Sigmoid colon (tissue), 7 donors: Measurements from ENCODE around the gene UBE2E1. TPM values are rescaled to one million over a fixed set of nuclear protein-coding genes. Genes with fewer than 3 reads are reported as not detected.

Experiments
- DNase-seq: peaks from one replicate; pipeline ENCODE4 v3.0.0-alpha.2; 2019
- H3K27ac ChIP-seq, 4 donors: fragments of 200-600 bp; sonication (generic); one replicate each; pipeline ENCODE4 v1.5.1; 2016 to 2019; ENCODE audit warnings: mild to moderate bottlenecking in 1 of 4
- H3K27me3 ChIP-seq, 3 donors: fragments of 200-600 bp; sonication (generic); one replicate each; pipeline ENCODE4 v1.5.1; 2019; ENCODE audit warnings: mild to moderate bottlenecking in 1 of 3
- H3K36me3 ChIP-seq, 4 donors: fragments of 200-600 bp; sonication (generic); one replicate each; pipeline ENCODE4 v1.5.1; 2016 to 2019
- H3K4me1 ChIP-seq, 4 donors: fragments of 200-600 bp; sonication (generic); one replicate each; pipeline ENCODE4 v1.5.1; 2017 to 2019
- H3K4me3 ChIP-seq, 4 donors: fragments of 200-600 bp; sonication (generic); one replicate each; pipeline ENCODE4 v1.5.1; 2017 to 2019; ENCODE audit warnings: mild to moderate bottlenecking in 2 of 4, moderate library complexity in 1 of 4
- H3K9me3 ChIP-seq, 4 donors: fragments of 200-600 bp in 3 of 4; sonication (generic) in 3 of 4; one replicate each; pipeline versions ENCODE4 v1.5.1 to v1.6.1; 2013 to 2019
- POLR2A ChIP-seq, 2 donors: fragments of 450-650 bp; IDR thresholded peaks; one replicate each; pipeline ENCODE4 v1.6.1; 2016; ENCODE audit warnings: antibody characterized with exemption in 2 of 2, mild to moderate bottlenecking in 2 of 2, moderate library complexity in 2 of 2
- POLR2AphosphoS5 ChIP-seq, 4 donors: sonication (generic); formaldehyde crosslinking; IDR thresholded peaks; one replicate each; pipeline ENCODE4 v1.6.1; 2017; ENCODE audit warnings: antibody characterized with exemption in 4 of 4
- WGBS, 2 donors: extraction: QIAGEN DNeasy Blood & Tissue Kit; methylation state at CpG; one replicate each; pipeline ENCODE4 v1.1.7; 2013; 5-methylcytosine and 5-hydroxymethylcytosine counted together
- intact Hi-C: fragments of 100-400 bp; cut with DNase I; formaldehyde crosslinking; loops from one replicate; pipeline ENCODE4 v1.15.1; 2023
- polyA plus RNA-seq, 3 donors: library from polyadenylated mRNA; stranded (reverse); fragments of 200-250 nt; gene quantifications; one replicate each; pipeline ENCODE4 v1.2.3, GENCODE V29; 2013
- total RNA-seq, 4 donors: library from RNA; depleted of rRNA; stranded (reverse); fragments of >200 nt; gene quantifications; one replicate each; pipeline ENCODE4 v1.1.0, GENCODE V29; 2016
- donor health status: healthy with polysubstance abuse.
- donor health status: Bipolar disorder and iron deficiency.
- donor health status: healthy.

The UBE2E1 gene
- total and polyA plus RNA-seq, 7 donors, result 61.4 to 145 (median 96.4) TPM

- Histone ChIP-seq H3K4me1 (peaks cover 0 to 6% (median 0%) of the 10 kb centered on the region in 4 donors), H3K27me3 (no peaks in the 10 kb centered on the region), H3K4me3 (no peak overlapping the region), H3K9me3 (no peaks in the 10 kb centered on the region), H3K27ac (no peak overlapping the region), H3K36me3 (no peaks in the 10 kb centered on the region)
- no peak for TF ChIP-seq POLR2A (IDR thresholded peaks at IDR 0.05)
- TF ChIP-seq POLR2AphosphoS5 (IDR thresholded peaks at IDR 0.05), result no peak
- DNase-seq, result no peak
- WGBS, 2 donors, result 89 to 92% methylated on average over 5 of the region's 5 CpGs
- intact Hi-C loops, result no loop called here
Measured at GRCh38 chr3:23940775-23941174, 135.0 kb downstream of the UBE2E1 start.

Other genes starting within 250 kb of the UBE2E1 start
- gene NKIRAS1, start 111.0 kb downstream of the UBE2E1 start, total RNA-seq, result 10 to 100 TPM; 21.6 to 29.3 (median 26.8) TPM
- 1 to 10 TPM; 4.2 to 5.4 (median 5.1) TPM for gene NKIRAS1, start 111.0 kb downstream of the UBE2E1 start, polyA plus RNA-seq
- gene RPL15, start 111.2 kb downstream of the UBE2E1 start, total RNA-seq, result 1,000 to 10,000 TPM; 1,530 to 5,073 (median 3,085) TPM
- gene RPL15, start 111.2 kb downstream of the UBE2E1 start, polyA plus RNA-seq, result 1,000 to 10,000 TPM; 2,984 to 4,927 (median 3,091) TPM
- 10 to 100 TPM; 43.8 to 63.7 (median 52.8) TPM for gene NR1D2, start 139.3 kb downstream of the UBE2E1 start, total RNA-seq
- 10 to 100 TPM in 2 of 3 donors, 1 to 10 TPM in 1; 7.7 to 15.0 (median 10.6) TPM for gene NR1D2, start 139.3 kb downstream of the UBE2E1 start, polyA plus RNA-seq